ENCODE results near the gene KANSL1L. TPM values are rescaled to one million over a fixed set of nuclear protein-coding genes. Genes with fewer than 3 reads are reported as not detected.

The KANSL1L gene
- polyA plus RNA-seq, 1 of the 3 experiments (the other 2 are of a cell fraction): 5.5 TPM

DNA sequence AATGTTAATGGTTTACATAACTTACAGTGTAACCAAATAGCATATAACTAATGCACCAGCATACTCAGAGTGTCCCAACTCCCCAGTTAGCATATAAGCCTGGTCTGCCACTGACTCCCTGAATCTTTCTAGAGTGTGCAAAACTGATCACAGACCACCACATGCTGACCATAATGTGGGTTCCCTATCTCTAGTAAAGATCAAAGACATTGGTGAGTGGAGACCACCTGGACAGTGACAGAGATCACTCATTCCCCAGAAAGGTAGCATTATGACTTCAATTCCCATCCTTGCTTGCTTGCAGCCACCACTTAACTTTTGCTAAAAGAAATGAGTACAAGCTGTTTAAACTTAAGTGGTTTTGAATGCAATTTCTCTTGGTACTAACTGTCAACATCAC lies 39.0 kb downstream of the KANSL1L start:
- ChIA-PET CTCF (no interaction called here), POLR2A (no interaction called here)
- no peak overlapping the region for H3K4me2 ChIP-seq
- H3K4me1 ChIP-seq (ENCODE audit: control insufficient read depth in 1 of 2, insufficient read depth in 2 of 2, low read depth in 1 of 2, low read length in 1 of 2): no peaks in the 10 kb centered on the region
- no peaks in the 10 kb centered on the region for H3K27me3 ChIP-seq (ENCODE audit: insufficient read depth)
- DNase-seq: no peak
- no peaks in the 10 kb centered on the region for H3F3A ChIP-seq (replicated peaks; ENCODE audit: insufficient read depth)
- no peak overlapping the region for H3K27ac ChIP-seq (ENCODE audit: low read depth in 2 of 2, low read length in 1 of 2)
- TF ChIP-seq EP300 (IDR thresholded peaks at IDR 0.05; ENCODE audit: borderline replicate concordance in 1 of 2, low read depth in 1 of 2, low read length in 1 of 2): no peak
- TF ChIP-seq FOXM1 (IDR thresholded peaks at IDR 0.05; ENCODE audit: low read depth): no peak
- no peak for TF ChIP-seq JUND (IDR thresholded peaks at IDR 0.05)
- TF ChIP-seq FOXJ3 (CRISPR knock-in tag; IDR thresholded peaks at IDR 0.05): no peak
- TF ChIP-seq, protein P1, sequence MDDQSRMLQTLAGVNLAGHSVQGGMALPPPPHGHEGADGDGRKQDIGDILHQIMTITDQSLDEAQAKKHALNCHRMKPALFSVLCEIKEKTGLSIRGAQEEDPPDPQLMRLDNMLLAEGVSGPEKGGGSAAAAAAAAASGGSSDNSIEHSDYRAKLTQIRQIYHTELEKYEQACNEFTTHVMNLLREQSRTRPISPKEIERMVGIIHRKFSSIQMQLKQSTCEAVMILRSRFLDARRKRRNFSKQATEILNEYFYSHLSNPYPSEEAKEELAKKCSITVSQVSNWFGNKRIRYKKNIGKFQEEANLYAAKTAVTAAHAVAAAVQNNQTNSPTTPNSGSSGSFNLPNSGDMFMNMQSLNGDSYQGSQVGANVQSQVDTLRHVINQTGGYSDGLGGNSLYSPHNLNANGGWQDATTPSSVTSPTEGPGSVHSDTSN (IDR thresholded peaks at IDR 0.05): no peak
- H3K9me2 ChIP-seq: no peaks in the 10 kb centered on the region
- H4K20me1 ChIP-seq (ENCODE audit: insufficient read depth): no peaks in the 10 kb centered on the region
- H3K9ac ChIP-seq: no peak overlapping the region
- no peaks in the 10 kb centered on the region for H3K79me2 ChIP-seq (ENCODE audit: insufficient read depth)
- H2AFZ ChIP-seq (ENCODE audit: low read depth): no peak overlapping the region
- no peaks in the 10 kb centered on the region for H3K9me3 ChIP-seq
- H3K4me3 ChIP-seq (ENCODE audit: low read depth in 2 of 2, low read length in 1 of 2): no peak overlapping the region
- peaks cover 0 to 9% of the 10 kb centered on the region in 2 experiments for H3K36me3 ChIP-seq (replicated peaks in 1 of 2; ENCODE audit: control insufficient read depth in 1 of 2, insufficient read depth in 2 of 2, low read length in 1 of 2)

GRCh38 chr2:210128961-210129360 lies 42.2 kb downstream of the KANSL1L start:
- TF ChIP-seq ELF1 (IDR thresholded peaks at IDR 0.05) (no peak), EZH2phosphoT487 (IDR thresholded peaks at IDR 0.05; ENCODE audit: borderline replicate concordance, low read depth) (no peak), RCOR1 (IDR thresholded peaks at IDR 0.05; ENCODE audit: low read length) (no peak), MAX (IDR thresholded peaks at IDR 0.05; ENCODE audit: low read depth) (no peak), NFIC (IDR thresholded peaks at IDR 0.05; ENCODE audit: borderline replicate concordance) (no peak), CHD2 (IDR thresholded peaks at IDR 0.05; ENCODE audit: low read length, partially characterized antibody) (no peak), FOXM1 (IDR thresholded peaks at IDR 0.05; ENCODE audit: low read depth) (no peak), TCF12 (IDR thresholded peaks at IDR 0.05) (no peak), POLR2AphosphoS5 (IDR thresholded peaks at IDR 0.05; ENCODE audit: low read depth, low read length) (no peak), FOSL2 (IDR thresholded peaks at IDR 0.05; ENCODE audit: borderline replicate concordance, low read depth) (no peak), TAF1 (IDR thresholded peaks at IDR 0.05; ENCODE audit: borderline replicate concordance, low read depth, low read length) (no peak), MEF2A (IDR thresholded peaks at IDR 0.05; ENCODE audit: borderline replicate concordance, low read depth) (no peak), MXI1 (IDR thresholded peaks at IDR 0.05; ENCODE audit: low read depth, low read length) (no peak), REST (IDR thresholded peaks at IDR 0.05; ENCODE audit: low read depth, low read length) (no peak), NRF1 (IDR thresholded peaks at IDR 0.05; ENCODE audit: low read depth, low read length) (no peak), SMC3 (IDR thresholded peaks at IDR 0.05; ENCODE audit: low read depth, low read length) (no peak)
- TF ChIP-seq, protein P2, sequence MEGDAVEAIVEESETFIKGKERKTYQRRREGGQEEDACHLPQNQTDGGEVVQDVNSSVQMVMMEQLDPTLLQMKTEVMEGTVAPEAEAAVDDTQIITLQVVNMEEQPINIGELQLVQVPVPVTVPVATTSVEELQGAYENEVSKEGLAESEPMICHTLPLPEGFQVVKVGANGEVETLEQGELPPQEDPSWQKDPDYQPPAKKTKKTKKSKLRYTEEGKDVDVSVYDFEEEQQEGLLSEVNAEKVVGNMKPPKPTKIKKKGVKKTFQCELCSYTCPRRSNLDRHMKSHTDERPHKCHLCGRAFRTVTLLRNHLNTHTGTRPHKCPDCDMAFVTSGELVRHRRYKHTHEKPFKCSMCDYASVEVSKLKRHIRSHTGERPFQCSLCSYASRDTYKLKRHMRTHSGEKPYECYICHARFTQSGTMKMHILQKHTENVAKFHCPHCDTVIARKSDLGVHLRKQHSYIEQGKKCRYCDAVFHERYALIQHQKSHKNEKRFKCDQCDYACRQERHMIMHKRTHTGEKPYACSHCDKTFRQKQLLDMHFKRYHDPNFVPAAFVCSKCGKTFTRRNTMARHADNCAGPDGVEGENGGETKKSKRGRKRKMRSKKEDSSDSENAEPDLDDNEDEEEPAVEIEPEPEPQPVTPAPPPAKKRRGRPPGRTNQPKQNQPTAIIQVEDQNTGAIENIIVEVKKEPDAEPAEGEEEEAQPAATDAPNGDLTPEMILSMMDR (IDR thresholded peaks at IDR 0.05): no peak
- TF ChIP-seq, protein P3, sequence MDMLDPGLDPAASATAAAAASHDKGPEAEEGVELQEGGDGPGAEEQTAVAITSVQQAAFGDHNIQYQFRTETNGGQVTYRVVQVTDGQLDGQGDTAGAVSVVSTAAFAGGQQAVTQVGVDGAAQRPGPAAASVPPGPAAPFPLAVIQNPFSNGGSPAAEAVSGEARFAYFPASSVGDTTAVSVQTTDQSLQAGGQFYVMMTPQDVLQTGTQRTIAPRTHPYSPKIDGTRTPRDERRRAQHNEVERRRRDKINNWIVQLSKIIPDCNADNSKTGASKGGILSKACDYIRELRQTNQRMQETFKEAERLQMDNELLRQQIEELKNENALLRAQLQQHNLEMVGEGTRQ (IDR thresholded peaks at IDR 0.05; ENCODE audit: borderline replicate concordance, low read depth, low read length): no peak
- Histone ChIP-seq H3F3A (replicated peaks; ENCODE audit: insufficient read depth) (no peaks in the 10 kb centered on the region), H3K4me2 (no peak overlapping the region), H3K27ac (ENCODE audit: low read depth in 2 of 2, low read length in 1 of 2) (no peak overlapping the region), H3K9ac (no peak overlapping the region), H3K79me2 (ENCODE audit: insufficient read depth) (no peaks in the 10 kb centered on the region), H4K20me1 (ENCODE audit: insufficient read depth) (no peaks in the 10 kb centered on the region), H3K36me3 (replicated peaks in 1 of 2; ENCODE audit: control insufficient read depth in 1 of 2, insufficient read depth in 2 of 2, low read length in 1 of 2) (peaks cover 5 to 24% of the 10 kb centered on the region in 2 experiments), H3K27me3 (ENCODE audit: insufficient read depth) (no peaks in the 10 kb centered on the region), H3K9me2 (no peaks in the 10 kb centered on the region), H3K4me3 (ENCODE audit: low read depth in 2 of 2, low read length in 1 of 2) (no peak overlapping the region), H2AFZ (ENCODE audit: low read depth) (no peak overlapping the region), H3K4me1 (ENCODE audit: control insufficient read depth in 1 of 2, insufficient read depth in 2 of 2, low read depth in 1 of 2, low read length in 1 of 2) (no peaks in the 10 kb centered on the region), H3K9me3 (peaks cover 6% of the 10 kb centered on the region; the same call in 1 of the 2 replicates)
- no peak for DNase-seq
- 70% methylated on average over 3 of the region's 3 CpGs for WGBS (ENCODE audit: low lambda C conversion rate)
- ChIA-PET CTCF (no interaction called here), POLR2A (no interaction called here)
